HepG2 (cell line): ENCODE measurements around the gene ZBTB32. TPM values are rescaled to one million over a fixed set of nuclear protein-coding genes. Genes with fewer than 3 reads are reported as not detected.

Source experiments
- ATAC-seq: fragments of 200-7000 bp; cut with Tn5 transposase; 3 replicates; pipeline ENCODE4 v1.9.1; 2020; ENCODE audit warnings: mild to moderate bottlenecking, moderate library complexity
- BruUV-seq: library from RNA; stranded (reverse); fragments of 400-500 nt; replicated peaks from 2 replicates; lab custom pipeline; 2021; lab: Mats Ljungman, UMichigan
- CTCF ChIA-PET: fragments of 300-600 bp; formaldehyde crosslinking; extraction: SDS; loops from one replicate; lab custom pipeline; 2021; ENCODE audit warnings: low total read pairs, inconsistent platforms, low intra/inter-chr PET ratio; lab: Yijun Ruan, JAX
- POLR2A ChIA-PET: fragments of 350-600 bp; sonication (Branson Sonifier 250); formaldehyde crosslinking; loops from one replicate; lab custom pipeline; 2020; ENCODE audit warnings: antibody characterized with exemption, inconsistent platforms; lab: Yijun Ruan, JAX
- DNase-seq: peaks from one replicate; pipeline ENCODE4 v3.0.0-alpha.2; 2015; ENCODE audit warnings: low spot score
- FAIRE-seq: peaks from 3 replicates; lab custom pipeline; 2011; peaks lifted over from hg19 to GRCh38; lab: Jason Lieb, UNC
- H2AFZ ChIP-seq: one replicate; pipeline ENCODE4 v1.6.1; 2011; ENCODE audit warnings: low read length, inconsistent platforms
- H3K27ac ChIP-seq: fragments of 300-600 bp; 3 replicates; pipeline ENCODE4 v1.8.0; 2011; ENCODE audit warnings: mixed run types, mild to moderate bottlenecking, mixed read lengths, low read length, inconsistent platforms; ENCODE audit not compliant: insufficient read depth; ENCODE audit errors: extremely low read length
- H3K27me3 ChIP-seq, 2 experiments: fragments of 200-600 bp in 1 of 2; 2 replicates in 1 of 2; 3 replicates in 1 of 2; pipeline versions ENCODE4 v1.6.0 to v1.8.0; 2011; ENCODE audit warnings: low read length in 2 of 2, mild to moderate bottlenecking in 2 of 2, moderate library complexity in 2 of 2, inconsistent platforms in 1 of 2; ENCODE audit not compliant: insufficient read depth in 2 of 2, control insufficient read depth in 1 of 2
- H3K36me3 ChIP-seq, 2 experiments: fragments of 200-600 bp in 1 of 2; replicated peaks in 1 of 2; 2 replicates in 1 of 2; 3 replicates in 1 of 2; pipeline versions ENCODE4 v1.5.1 to v1.8.0; 2011; ENCODE audit warnings: low read length in 2 of 2, inconsistent platforms in 1 of 2; ENCODE audit not compliant: insufficient read depth in 2 of 2, control insufficient read depth in 1 of 2
- H3K4me1 ChIP-seq: 2 replicates; pipeline ENCODE4 v1.5.1; 2012; ENCODE audit warnings: low read length, inconsistent platforms; ENCODE audit not compliant: insufficient read depth
- H3K4me2 ChIP-seq: 2 replicates; pipeline ENCODE4 v1.6.0; 2011; ENCODE audit warnings: low read depth, low read length, inconsistent platforms
- H3K4me3 ChIP-seq, 3 experiments: fragments of 200-600 bp in 1 of 3; sonication (generic), shearing (Covaris generic) in 1 of 3; replicated peaks in 1 of 3; 2 replicates each; pipeline ENCODE4 v1.5.1; 2011 to 2016; ENCODE audit warnings: low read length in 3 of 3, inconsistent platforms in 2 of 3, low read depth in 2 of 3, mild to moderate bottlenecking in 2 of 3, control low read depth in 1 of 3, mixed read lengths in 1 of 3; ENCODE audit not compliant: insufficient read depth in 1 of 3
- H3K79me2 ChIP-seq: one replicate; pipeline ENCODE4 v1.6.1; 2011; ENCODE audit warnings: low read length, inconsistent platforms; ENCODE audit not compliant: insufficient read depth
- H3K9ac ChIP-seq: 2 replicates; pipeline ENCODE4 v1.6.0; 2011; ENCODE audit warnings: mild to moderate bottlenecking, low read depth, low read length, inconsistent platforms; ENCODE audit not compliant: insufficient read depth
- H3K9me3 ChIP-seq: 2 replicates; pipeline ENCODE4 v1.5.1; 2012; ENCODE audit warnings: mild to moderate bottlenecking, low read length
- H4K20me1 ChIP-seq: 2 replicates; pipeline ENCODE4 v1.6.0; 2011; ENCODE audit warnings: inconsistent platforms, mild to moderate bottlenecking, low read length, moderate library complexity; ENCODE audit not compliant: insufficient read depth
- MTERF4 ChIP-seq: sonication (generic); formaldehyde crosslinking; IDR thresholded peaks from 2 replicates; pipeline ENCODE4 v1.8.0; 2023; ENCODE audit warnings: mild to moderate bottlenecking, missing genetic modification reagents
- NCOA1 ChIP-seq: sonication (generic); formaldehyde crosslinking; IDR thresholded peaks from 2 replicates; pipeline ENCODE4 v1.9.0; 2021; ENCODE audit warnings: missing genetic modification reagents
- PAWR ChIP-seq: sonication (generic); formaldehyde crosslinking; IDR thresholded peaks from 2 replicates; pipeline ENCODE4 v1.4.0; 2020; ENCODE audit warnings: missing genetic modification reagents, mild to moderate bottlenecking, borderline replicate concordance
- SRY ChIP-seq: sonication (generic); formaldehyde crosslinking; IDR thresholded peaks from 2 replicates; pipeline ENCODE4 v1.8.0; 2022; ENCODE audit warnings: mild to moderate bottlenecking, missing genetic modification reagents
- TERF1 ChIP-seq: sonication (generic); formaldehyde crosslinking; IDR thresholded peaks from 2 replicates; pipeline ENCODE4 v1.8.0; 2022; ENCODE audit warnings: mild to moderate bottlenecking, missing genetic modification reagents, moderate library complexity
- THYN1 ChIP-seq: sonication (generic); formaldehyde crosslinking; IDR thresholded peaks from 2 replicates; pipeline ENCODE4 v1.8.1; 2023; ENCODE audit warnings: low read depth, mild to moderate bottlenecking, moderate library complexity, missing genetic modification reagents, borderline replicate concordance
- ZNF296 ChIP-seq: sonication (generic); formaldehyde crosslinking; conservative IDR thresholded peaks from 2 replicates; pipeline ENCODE4 v1.5.0; 2020; ENCODE audit warnings: mild to moderate bottlenecking, missing genetic modification reagents
- ZSCAN31 ChIP-seq: sonication (generic); formaldehyde crosslinking; IDR thresholded peaks from 2 replicates; pipeline ENCODE4 v1.5.0; 2020; ENCODE audit warnings: low read depth, mild to moderate bottlenecking, missing genetic modification reagents
- WGBS: methylation state at CpG from one replicate; pipeline ENCODE4 v1.1.6; 2017; ENCODE audit warnings: low lambda C conversion rate; 5-methylcytosine and 5-hydroxymethylcytosine counted together
- in situ Hi-C: cut with HindIII; loops from 2 replicates; pipeline ENCODE4 v1.10.0; 2017; ENCODE audit warnings: low pct_unique_long_range_greater_than_20kb; ENCODE audit not compliant: extremely low pct_ligation_motif_present
- intact Hi-C: fragments of 100-400 bp; cut with micrococcal nuclease; formaldehyde crosslinking; loops from one replicate; pipeline ENCODE4 v1.10.0; 2022; ENCODE audit not compliant: unreplicated experiment
- polyA plus RNA-seq, 8 experiments: library from polyadenylated mRNA; depleted of rRNA in 3 of 8; stranded (reverse) in 7 of 8; unstranded in 1 of 8; fragments of >200 nt; fragmentation: Illumina TruSeq in 4 of 8; extraction: Trizol in 4 of 8; gene quantifications; 2 replicates each; pipeline versions ENCODE4 v1.2.1 to v1.2.3, GENCODE V29; 2011 to 2016; ENCODE audit warnings: low read depth in 4 of 8, missing spikeins in 1 of 8, mixed read lengths in 1 of 8; ENCODE audit not compliant: insufficient read depth in 1 of 8
- total RNA-seq, 5 experiments: library from RNA; depleted of rRNA; stranded (reverse); fragments of >200 nt; fragmentation: Illumina TruSeq; extraction: Trizol; gene quantifications; 2 replicates each; pipeline ENCODE4 v1.2.3, GENCODE V29; 2016; ENCODE audit warnings: low read depth in 1 of 5
- TF ChIP-seq, protein P1 (sequence below): sonication (generic); formaldehyde crosslinking; IDR thresholded peaks from 2 replicates; pipeline ENCODE4 v1.9.0; 2022; ENCODE audit warnings: missing genetic modification reagents, mild to moderate bottlenecking, borderline replicate concordance
- TF ChIP-seq, protein P2 (sequence below): conservative IDR thresholded peaks from 2 replicates; pipeline ENCODE4 v1.6.1; 2018; ENCODE audit warnings: missing genetic modification reagents
- TF ChIP-seq, protein P3 (sequence below): IDR thresholded peaks from 2 replicates; pipeline ENCODE4 v1.6.1; 2016; ENCODE audit warnings: low read depth

Gene ZBTB32
- total and polyA plus RNA-seq, 2 of the 13 experiments (the other 11 are each of a cell fraction or from before 2014, with no cell fraction given): not detected

GRCh38 chr19:35715981-35716800 is 11.8 kb downstream of the ZBTB32 start (continued):
- TF ChIP-seq MTERF4 (CRISPR knock-in tag): peak; percentile 72; the same call in 1 of the 2 replicates

GRCh38 chr19:35716801-35717664 is 12.7 kb downstream of the ZBTB32 start:
- H3K27me3 ChIP-seq: no peaks in the 10 kb centered on the region
- ATAC-seq: peak; percentile 82
- H3K36me3 ChIP-seq: peaks cover 4 to 15% of the 10 kb centered on the region in 2 experiments
- peak overlapping the region; percentile 12 for H2AFZ ChIP-seq
- peak overlapping the region; percentile 78 for H3K27ac ChIP-seq
- peak overlapping the region; percentile 96 for H3K4me2 ChIP-seq
- under 1% methylated on average over 19 of the region's 77 CpGs for WGBS
- peak overlapping the region; percentile 81 for H3K9ac ChIP-seq
- peaks cover 34% of the 10 kb centered on the region for H3K4me1 ChIP-seq
- H3K79me2 ChIP-seq: peaks cover 21% of the 10 kb centered on the region
- H3K9me3 ChIP-seq: no peaks in the 10 kb centered on the region
- FAIRE-seq: peak; percentile 87
- intact Hi-C loops: loop anchor here (1.0 kb wide), 2 partner anchors 23 to 168 kb away; no protein-coding TSS in a partner anchor
- peak overlapping the region; percentile 69 to 91 (median 81) for H3K4me3 ChIP-seq
- POLR2A ChIA-PET: no interaction called here
- in situ Hi-C loops: loop anchor here (5.0 kb wide), 1 partner anchor 170 kb away; the partner anchor contains the start of gene TMEM147
- peaks cover 8% of the 10 kb centered on the region for H4K20me1 ChIP-seq
- peak; percentile 93 for DNase-seq
- CTCF ChIA-PET: interaction anchor here (0.5 to 7.0 kb wide), 7 partner anchors 15 to 215 kb away, joined by 3 to 201 read pairs (median 7); no protein-coding TSS in a partner anchor
- BruUV-seq: TSS peak; percentile 41
- TF ChIP-seq NCOA1 (CRISPR knock-in tag) (0 out of 2 replicates have a peak, but pooled peaks have one; percentile 22), ZSCAN31 (CRISPR knock-in tag) (peak; percentile 69; the same call in 1 of the 2 replicates), SRY (peak; percentile 44), ZNF296 (CRISPR knock-in tag) (peak; percentile 94), TERF1 (no peak), THYN1 (CRISPR knock-in tag) (0 out of 2 replicates have a peak, but pooled peaks have one; percentile 6), PAWR (CRISPR knock-in tag) (0 out of 2 replicates have a peak, but pooled peaks have one; percentile 55)
- TF ChIP-seq, protein P1, sequence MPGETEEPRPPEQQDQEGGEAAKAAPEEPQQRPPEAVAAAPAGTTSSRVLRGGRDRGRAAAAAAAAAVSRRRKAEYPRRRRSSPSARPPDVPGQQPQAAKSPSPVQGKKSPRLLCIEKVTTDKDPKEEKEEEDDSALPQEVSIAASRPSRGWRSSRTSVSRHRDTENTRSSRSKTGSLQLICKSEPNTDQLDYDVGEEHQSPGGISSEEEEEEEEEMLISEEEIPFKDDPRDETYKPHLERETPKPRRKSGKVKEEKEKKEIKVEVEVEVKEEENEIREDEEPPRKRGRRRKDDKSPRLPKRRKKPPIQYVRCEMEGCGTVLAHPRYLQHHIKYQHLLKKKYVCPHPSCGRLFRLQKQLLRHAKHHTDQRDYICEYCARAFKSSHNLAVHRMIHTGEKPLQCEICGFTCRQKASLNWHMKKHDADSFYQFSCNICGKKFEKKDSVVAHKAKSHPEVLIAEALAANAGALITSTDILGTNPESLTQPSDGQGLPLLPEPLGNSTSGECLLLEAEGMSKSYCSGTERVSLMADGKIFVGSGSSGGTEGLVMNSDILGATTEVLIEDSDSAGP (CRISPR knock-in tag): peak; percentile 85; the same call in 1 of the 2 replicates
- TF ChIP-seq, protein P2, sequence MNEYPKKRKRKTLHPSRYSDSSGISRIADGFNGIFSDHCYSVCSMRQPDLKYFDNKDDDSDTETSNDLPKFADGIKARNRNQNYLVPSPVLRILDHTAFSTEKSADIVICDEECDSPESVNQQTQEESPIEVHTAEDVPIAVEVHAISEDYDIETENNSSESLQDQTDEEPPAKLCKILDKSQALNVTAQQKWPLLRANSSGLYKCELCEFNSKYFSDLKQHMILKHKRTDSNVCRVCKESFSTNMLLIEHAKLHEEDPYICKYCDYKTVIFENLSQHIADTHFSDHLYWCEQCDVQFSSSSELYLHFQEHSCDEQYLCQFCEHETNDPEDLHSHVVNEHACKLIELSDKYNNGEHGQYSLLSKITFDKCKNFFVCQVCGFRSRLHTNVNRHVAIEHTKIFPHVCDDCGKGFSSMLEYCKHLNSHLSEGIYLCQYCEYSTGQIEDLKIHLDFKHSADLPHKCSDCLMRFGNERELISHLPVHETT: no peak
- TF ChIP-seq, protein P3, sequence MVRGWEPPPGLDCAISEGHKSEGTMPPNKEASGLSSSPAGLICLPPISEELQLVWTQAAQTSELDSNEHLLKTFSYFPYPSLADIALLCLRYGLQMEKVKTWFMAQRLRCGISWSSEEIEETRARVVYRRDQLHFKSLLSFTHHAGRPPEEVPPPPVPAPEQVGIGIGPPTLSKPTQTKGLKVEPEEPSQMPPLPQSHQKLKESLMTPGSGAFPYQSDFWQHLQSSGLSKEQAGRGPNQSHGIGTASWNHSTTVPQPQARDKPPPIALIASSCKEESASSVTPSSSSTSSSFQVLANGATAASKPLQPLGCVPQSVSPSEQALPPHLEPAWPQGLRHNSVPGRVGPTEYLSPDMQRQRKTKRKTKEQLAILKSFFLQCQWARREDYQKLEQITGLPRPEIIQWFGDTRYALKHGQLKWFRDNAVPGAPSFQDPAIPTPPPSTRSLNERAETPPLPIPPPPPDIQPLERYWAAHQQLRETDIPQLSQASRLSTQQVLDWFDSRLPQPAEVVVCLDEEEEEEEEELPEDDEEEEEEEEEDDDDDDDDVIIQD (CRISPR knock-in tag): peak; percentile 42; the same call in 1 of the 2 replicates
